ENCODE data around the gene NPC1. TPM values are rescaled to one million over a fixed set of nuclear protein-coding genes. Genes with fewer than 3 reads are reported as not detected.
"Not testable (repeated sequence)": the region's sequence is repeated elsewhere in the genome, so short reads cannot be mapped to it uniquely, and the experiment has no call there.

The NPC1 gene
- polyA plus RNA-seq, 10 donors: 18.6 to 30.5 (median 25.2) TPM

GRCh38 chr18:23493654-23494053 lies 92.7 kb downstream of the NPC1 start:
- no peak for DNase-seq

GRCh38 chr18:23489586-23489985 lies 96.7 kb downstream of the NPC1 start:
- not testable (repeated sequence) for DNase-seq

- peak in 1 of 3 donors; percentile 11 for DNase-seq
These were observed 98.4 kb downstream of the NPC1 start for GRCh38 chr18:23487738-23488570.

GRCh38 chr18:23485386-23485785 lies 100.9 kb downstream of the NPC1 start:
- no peak for DNase-seq

- no peak for DNase-seq
These were observed 101.6 kb downstream of the NPC1 start for GRCh38 chr18:23484561-23485182.

Other genes starting within 250 kb of the NPC1 start
- gene RIOK3, start 133.2 kb downstream of the NPC1 start, polyA plus RNA-seq (ENCODE audit: insufficient read length in 10 of 10): 10 to 100 TPM; 57.2 to 95.2 (median 72.6) TPM
- 10 to 100 TPM; 10.4 to 17.4 (median 14.3) TPM for gene RMC1, start 83.0 kb downstream of the NPC1 start, polyA plus RNA-seq (ENCODE audit: insufficient read length in 10 of 10)
- 1 to 10 TPM; 2.5 to 7.8 (median 4.3) TPM for gene ANKRD29, start 76.4 kb upstream of the NPC1 start, polyA plus RNA-seq (ENCODE audit: insufficient read length in 10 of 10)
- 10 to 100 TPM in 2 of 10 donors, 1 to 10 TPM in 8; 3.1 to 14.4 (median 4.1) TPM for gene LAMA3, start 102.9 kb upstream of the NPC1 start, polyA plus RNA-seq (ENCODE audit: insufficient read length in 10 of 10)

Data from muscle of back (tissue), 11 donors.